CD14-positive monocyte (primary cell): ENCODE measurements around the gene BCAN. TPM values are rescaled to one million over a fixed set of nuclear protein-coding genes. Genes with fewer than 3 reads are reported as not detected.

ENCODE experiments used
- DNase-seq, 3 donors: peaks; one replicate each; pipeline ENCODE4 v3.0.0-alpha.2; 2011 to 2022
- H2AFZ ChIP-seq: 2 replicates; pipeline ENCODE4 v1.6.0; 2012; ENCODE audit warnings: mild to moderate bottlenecking, low read depth, low read length, inconsistent platforms; ENCODE audit not compliant: insufficient read depth, poor library complexity, severe bottlenecking
- H3K27ac ChIP-seq, 2 donors: 1 replicate in 1 of 2; 2 replicates in 1 of 2; pipeline ENCODE4 v1.5.1; 2012 to 2013; ENCODE audit warnings: low read length in 2 of 2, control low read depth in 1 of 2, inconsistent platforms in 1 of 2, low read depth in 1 of 2, mild to moderate bottlenecking in 1 of 2
- H3K27me3 ChIP-seq, 2 donors: one replicate each; pipeline versions ENCODE4 v1.6.0 to v1.6.1; 2011 to 2013; ENCODE audit warnings: low read length in 2 of 2; ENCODE audit not compliant: control insufficient read depth in 2 of 2, insufficient read depth in 2 of 2
- H3K36me3 ChIP-seq, 2 donors: replicated peaks in 1 of 2; 1 replicate in 1 of 2; 2 replicates in 1 of 2; pipeline versions ENCODE4 v1.5.1 to v1.6.1; 2012 to 2013; ENCODE audit warnings: low read length in 2 of 2, control low read depth in 1 of 2, inconsistent platforms in 1 of 2, mild to moderate bottlenecking in 1 of 2; ENCODE audit not compliant: insufficient read depth in 2 of 2, control insufficient read depth in 1 of 2
- H3K4me1 ChIP-seq, 2 donors: 1 replicate in 1 of 2; 2 replicates in 1 of 2; pipeline versions ENCODE4 v1.5.1 to v1.6.1; 2012 to 2013; ENCODE audit warnings: low read length in 2 of 2, control low read depth in 1 of 2, inconsistent platforms in 1 of 2, mild to moderate bottlenecking in 1 of 2, moderate library complexity in 1 of 2; ENCODE audit not compliant: insufficient read depth in 2 of 2, control insufficient read depth in 1 of 2
- H3K4me2 ChIP-seq: replicated peaks from 2 replicates; pipeline ENCODE3; 2012; ENCODE audit warnings: low read length, moderate library complexity, mild to moderate bottlenecking; ENCODE audit not compliant: poor library complexity, severe bottlenecking; ENCODE audit errors: extremely low read depth
- H3K4me3 ChIP-seq, 3 experiments: fragments of 200-600 bp in 1 of 3; sonication (generic) in 1 of 3; replicated peaks in 1 of 3; 1 replicate in 2 of 3; 2 replicates in 1 of 3; pipeline ENCODE4 v1.5.1; 2011 to 2013; ENCODE audit warnings: low read length in 3 of 3, mild to moderate bottlenecking in 3 of 3, control low read depth in 2 of 3, low read depth in 2 of 3, inconsistent platforms in 1 of 3, moderate library complexity in 1 of 3
- H3K79me2 ChIP-seq: 2 replicates; pipeline ENCODE4 v1.6.0; 2012; ENCODE audit warnings: mild to moderate bottlenecking, control low read depth, inconsistent platforms, low read length, moderate library complexity; ENCODE audit not compliant: insufficient read depth
- H3K9ac ChIP-seq: 2 replicates; pipeline ENCODE4 v1.6.0; 2017; ENCODE audit warnings: low read length, mild to moderate bottlenecking; ENCODE audit not compliant: insufficient read depth, poor library complexity, severe bottlenecking
- H3K9me3 ChIP-seq, 2 donors: replicated peaks in 1 of 2; 1 replicate in 1 of 2; 2 replicates in 1 of 2; pipeline versions ENCODE4 v1.5.1 to v1.6.1; 2012 to 2013; ENCODE audit warnings: low read length in 2 of 2, control low read depth in 1 of 2; ENCODE audit not compliant: control insufficient read depth in 1 of 2, insufficient read depth in 1 of 2
- H4K20me1 ChIP-seq: 2 replicates; pipeline ENCODE4 v1.6.0; 2012; ENCODE audit warnings: mild to moderate bottlenecking, low read length, control low read depth, moderate library complexity; ENCODE audit not compliant: insufficient read depth
- H3K27ac Mint-ChIP-seq, 7 donors: one replicate each; pipeline ENCODE4 v1.8.0; 2020; ENCODE audit warnings: mild to moderate bottlenecking in 7 of 7, mixed read lengths in 7 of 7, moderate library complexity in 6 of 7, inconsistent platforms in 2 of 7
- H3K27me3 Mint-ChIP-seq, 3 donors: one replicate each; pipeline ENCODE4 v1.8.0; 2021 to 2022; ENCODE audit warnings: low read depth in 3 of 3, mild to moderate bottlenecking in 3 of 3, mixed read lengths in 3 of 3, moderate library complexity in 3 of 3, inconsistent platforms in 1 of 3
- H3K36me3 Mint-ChIP-seq, 2 donors: one replicate each; pipeline ENCODE4 v1.8.0; 2020; ENCODE audit warnings: mixed read lengths in 2 of 2, inconsistent platforms in 1 of 2, mild to moderate bottlenecking in 1 of 2
- H3K4me1 Mint-ChIP-seq: one replicate; pipeline ENCODE4 v1.8.0; 2020; ENCODE audit warnings: mild to moderate bottlenecking, mixed read lengths
- H3K4me3 Mint-ChIP-seq, 2 donors: one replicate each; pipeline ENCODE4 v1.8.0; 2020; ENCODE audit warnings: mild to moderate bottlenecking in 2 of 2, mixed read lengths in 2 of 2, moderate library complexity in 1 of 2
- H3K9me3 Mint-ChIP-seq, 7 donors: one replicate each; pipeline ENCODE4 v1.8.0; 2020 to 2022; ENCODE audit warnings: mixed read lengths in 7 of 7, mild to moderate bottlenecking in 6 of 7, moderate library complexity in 6 of 7, inconsistent platforms in 2 of 7
- WGBS: methylation state at CpG from one replicate; pipeline ENCODE4 v1.1.5; 2013; ENCODE audit warnings: missing lambda C conversion rate; ENCODE audit not compliant: insufficient coverage; 5-methylcytosine and 5-hydroxymethylcytosine counted together
- intact Hi-C, 2 donors: fragments of 100-400 bp; cut with micrococcal nuclease; formaldehyde crosslinking; loops; one replicate each; pipeline versions ENCODE4 v1.15.0 to v1.15.1; 2023
- polyA minus RNA-seq: library from RNA; depleted of rRNA, polyadenylated mRNA; stranded (reverse); fragments of >200 nt; gene quantifications from 2 replicates; pipeline ENCODE4 v1.2.3, GENCODE V29; 2012
- polyA plus RNA-seq, 3 donors: library from polyadenylated mRNA; depleted of rRNA in 1 of 3; unstranded in 2 of 3; stranded (reverse) in 1 of 3; fragments of 300-500 nt in 2 of 3; fragments of >200 nt in 1 of 3; fragmentation: Illumina TruSeq in 2 of 3; gene quantifications; 1 replicate in 2 of 3; 2 replicates in 1 of 3; pipeline ENCODE4 v1.2.3, GENCODE V29; 2012 to 2021
- total RNA-seq, 12 experiments: library from RNA in 1 of 12; stranded (reverse) in 1 of 12; fragments of 120-200 nt in 1 of 12; gene quantifications; one replicate each; pipeline ENCODE4 v1.2.4 and lab custom pipeline; 2013 to 2026; ENCODE audit warnings: mixed read lengths in 6 of 12, inconsistent platforms in 1 of 12
- TF ChIP-seq, protein P1 (sequence below): fragments of 200-600 bp; IDR thresholded peaks from one replicate; pipeline ENCODE4 v1.8.0; 2022; ENCODE audit warnings: antibody characterized with exemption, mild to moderate bottlenecking

Gene BCAN, protein sequence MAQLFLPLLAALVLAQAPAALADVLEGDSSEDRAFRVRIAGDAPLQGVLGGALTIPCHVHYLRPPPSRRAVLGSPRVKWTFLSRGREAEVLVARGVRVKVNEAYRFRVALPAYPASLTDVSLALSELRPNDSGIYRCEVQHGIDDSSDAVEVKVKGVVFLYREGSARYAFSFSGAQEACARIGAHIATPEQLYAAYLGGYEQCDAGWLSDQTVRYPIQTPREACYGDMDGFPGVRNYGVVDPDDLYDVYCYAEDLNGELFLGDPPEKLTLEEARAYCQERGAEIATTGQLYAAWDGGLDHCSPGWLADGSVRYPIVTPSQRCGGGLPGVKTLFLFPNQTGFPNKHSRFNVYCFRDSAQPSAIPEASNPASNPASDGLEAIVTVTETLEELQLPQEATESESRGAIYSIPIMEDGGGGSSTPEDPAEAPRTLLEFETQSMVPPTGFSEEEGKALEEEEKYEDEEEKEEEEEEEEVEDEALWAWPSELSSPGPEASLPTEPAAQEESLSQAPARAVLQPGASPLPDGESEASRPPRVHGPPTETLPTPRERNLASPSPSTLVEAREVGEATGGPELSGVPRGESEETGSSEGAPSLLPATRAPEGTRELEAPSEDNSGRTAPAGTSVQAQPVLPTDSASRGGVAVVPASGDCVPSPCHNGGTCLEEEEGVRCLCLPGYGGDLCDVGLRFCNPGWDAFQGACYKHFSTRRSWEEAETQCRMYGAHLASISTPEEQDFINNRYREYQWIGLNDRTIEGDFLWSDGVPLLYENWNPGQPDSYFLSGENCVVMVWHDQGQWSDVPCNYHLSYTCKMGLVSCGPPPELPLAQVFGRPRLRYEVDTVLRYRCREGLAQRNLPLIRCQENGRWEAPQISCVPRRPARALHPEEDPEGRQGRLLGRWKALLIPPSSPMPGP
- not detected for total RNA-seq (2013)
- polyA plus RNA-seq (not detected), polyA minus RNA-seq (not detected in 2 replicates), total RNA-seq (lab: John Stamatoyannopoulos, UW) (0 to 1.0 (median 0.03) reads per million in 11 experiments)

DNA sequence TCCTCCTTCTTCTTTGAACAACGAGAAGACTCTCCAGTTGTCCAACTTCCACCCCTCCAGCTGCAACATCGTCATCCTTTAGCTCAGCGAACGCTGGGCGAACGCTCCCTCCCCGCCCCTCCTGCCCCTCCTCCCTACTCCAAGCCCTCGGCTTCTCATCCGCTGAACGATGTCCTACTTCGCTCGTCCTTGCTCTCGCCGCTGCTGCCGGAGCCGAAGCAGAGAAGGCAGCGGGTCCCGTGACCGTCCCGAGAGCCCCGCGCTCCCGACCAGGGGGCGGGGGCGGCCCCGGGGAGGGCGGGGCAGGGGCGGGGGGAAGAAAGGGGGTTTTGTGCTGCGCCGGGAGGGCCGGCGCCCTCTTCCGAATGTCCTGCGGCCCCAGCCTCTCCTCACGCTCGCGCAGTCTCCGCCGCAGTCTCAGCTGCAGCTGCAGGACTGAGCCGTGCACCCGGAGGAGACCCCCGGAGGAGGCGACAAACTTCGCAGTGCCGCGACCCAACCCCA, at the start of gene BCAN:
BCAN (plus strand) TSS at position 357 of the 504 bp plus-strand sequence. CDS start 3,938 bp downstream, outside the sequence.
- H3K9me3 Mint-ChIP-seq = peaks cover 0 to 12% (median 3%) of the 10 kb centered on the region in 7 donors
- no peak within 1 kb of the TSS for H2AFZ ChIP-seq
- H3K9me3 ChIP-seq = peaks cover 0 to 26% of the 10 kb centered on the region in 2 donors
- peaks cover 82 to 94% (median 90%) of the 10 kb centered on the region in 3 donors for H3K27me3 Mint-ChIP-seq
- H3K9ac ChIP-seq = no peak within 1 kb of the TSS
- H3K27me3 ChIP-seq = peaks cover 41 to 92% of the 10 kb centered on the region in 2 donors
- peaks cover 3 to 4% of the 10 kb centered on the region in 2 donors for H3K36me3 Mint-ChIP-seq
- H3K36me3 ChIP-seq = no peaks in the 10 kb centered on the region
- H3K27ac Mint-ChIP-seq = peak within 1 kb of the TSS in 1 of 7 donors; percentile 68
- peaks cover 0 to 4% of the 10 kb centered on the region in 2 donors for H3K4me1 ChIP-seq
- peak within 1 kb of the TSS; percentile 13 to 80 for H3K4me3 Mint-ChIP-seq
- no peaks in the 10 kb centered on the region for H4K20me1 ChIP-seq
- H3K79me2 ChIP-seq = no peaks in the 10 kb centered on the region
- H3K4me2 ChIP-seq = no peak within 1 kb of the TSS
- peaks cover 8% of the 10 kb centered on the region for H3K4me1 Mint-ChIP-seq
- DNase-seq = no peak
- TF ChIP-seq, protein P1, sequence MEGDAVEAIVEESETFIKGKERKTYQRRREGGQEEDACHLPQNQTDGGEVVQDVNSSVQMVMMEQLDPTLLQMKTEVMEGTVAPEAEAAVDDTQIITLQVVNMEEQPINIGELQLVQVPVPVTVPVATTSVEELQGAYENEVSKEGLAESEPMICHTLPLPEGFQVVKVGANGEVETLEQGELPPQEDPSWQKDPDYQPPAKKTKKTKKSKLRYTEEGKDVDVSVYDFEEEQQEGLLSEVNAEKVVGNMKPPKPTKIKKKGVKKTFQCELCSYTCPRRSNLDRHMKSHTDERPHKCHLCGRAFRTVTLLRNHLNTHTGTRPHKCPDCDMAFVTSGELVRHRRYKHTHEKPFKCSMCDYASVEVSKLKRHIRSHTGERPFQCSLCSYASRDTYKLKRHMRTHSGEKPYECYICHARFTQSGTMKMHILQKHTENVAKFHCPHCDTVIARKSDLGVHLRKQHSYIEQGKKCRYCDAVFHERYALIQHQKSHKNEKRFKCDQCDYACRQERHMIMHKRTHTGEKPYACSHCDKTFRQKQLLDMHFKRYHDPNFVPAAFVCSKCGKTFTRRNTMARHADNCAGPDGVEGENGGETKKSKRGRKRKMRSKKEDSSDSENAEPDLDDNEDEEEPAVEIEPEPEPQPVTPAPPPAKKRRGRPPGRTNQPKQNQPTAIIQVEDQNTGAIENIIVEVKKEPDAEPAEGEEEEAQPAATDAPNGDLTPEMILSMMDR = no peak
- H3K4me3 ChIP-seq = no peak within 1 kb of the TSS
- WGBS = 3% methylated on average over 28 of the region's 46 CpGs
- intact Hi-C loops = no loop called here
- H3K27ac ChIP-seq = no peak within 1 kb of the TSS
